GM06990 (cell line): Measurements from ENCODE around the gene FSTL4.

Experiments used
- DNase-seq: peaks from one replicate; pipeline ENCODE4 v3.0.0-alpha.2; 2011; ENCODE audit not compliant: insufficient read length; ENCODE audit errors: extremely low read depth
- H3K27me3 ChIP-seq: replicated peaks from 2 replicates; pipeline ENCODE4 v1.6.0; 2011; ENCODE audit warnings: low read length; ENCODE audit not compliant: control insufficient read depth, insufficient read depth
- H3K36me3 ChIP-seq: 2 replicates; pipeline ENCODE4 v1.5.1; 2011; ENCODE audit warnings: low read length; ENCODE audit not compliant: control insufficient read depth, insufficient read depth
- H3K4me3 ChIP-seq: replicated peaks from 2 replicates; pipeline ENCODE4 v1.5.1; 2011; ENCODE audit warnings: low read depth, mild to moderate bottlenecking, control low read depth, low read length
- TF ChIP-seq, protein P1 (sequence below): IDR thresholded peaks from 2 replicates; pipeline ENCODE4 v1.5.1; 2011; ENCODE audit warnings: low read length, control low read depth, mild to moderate bottlenecking, inconsistent platforms; ENCODE audit not compliant: insufficient read depth, poor library complexity, severe bottlenecking

FSTL4 gene

DNA sequence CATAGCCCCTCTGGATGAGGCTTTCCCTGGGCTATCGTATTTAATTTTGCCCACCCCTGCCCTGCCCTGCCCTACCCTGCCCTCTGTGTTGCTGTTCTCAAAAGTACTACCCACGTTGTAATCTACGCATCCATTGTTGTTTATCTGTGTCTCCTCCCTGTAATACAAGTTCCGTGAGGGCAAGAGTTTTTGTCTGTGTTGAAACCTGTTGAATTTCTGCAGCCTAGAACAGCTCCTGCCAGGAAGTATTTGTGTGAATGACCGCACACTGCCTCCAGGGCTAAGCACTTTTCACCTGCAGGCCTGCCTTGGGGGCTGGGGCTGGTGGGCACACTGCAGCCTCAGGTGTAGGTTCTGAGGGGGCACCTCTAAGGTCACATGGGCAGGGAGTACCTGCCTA is 315.7 kb downstream of the FSTL4 start:
- Histone ChIP-seq H3K4me3 (no peak overlapping the region), H3K36me3 (no peaks in the 10 kb centered on the region), H3K27me3 (peaks cover 3% of the 10 kb centered on the region)
- DNase-seq, result no peak
- TF ChIP-seq, protein P1, sequence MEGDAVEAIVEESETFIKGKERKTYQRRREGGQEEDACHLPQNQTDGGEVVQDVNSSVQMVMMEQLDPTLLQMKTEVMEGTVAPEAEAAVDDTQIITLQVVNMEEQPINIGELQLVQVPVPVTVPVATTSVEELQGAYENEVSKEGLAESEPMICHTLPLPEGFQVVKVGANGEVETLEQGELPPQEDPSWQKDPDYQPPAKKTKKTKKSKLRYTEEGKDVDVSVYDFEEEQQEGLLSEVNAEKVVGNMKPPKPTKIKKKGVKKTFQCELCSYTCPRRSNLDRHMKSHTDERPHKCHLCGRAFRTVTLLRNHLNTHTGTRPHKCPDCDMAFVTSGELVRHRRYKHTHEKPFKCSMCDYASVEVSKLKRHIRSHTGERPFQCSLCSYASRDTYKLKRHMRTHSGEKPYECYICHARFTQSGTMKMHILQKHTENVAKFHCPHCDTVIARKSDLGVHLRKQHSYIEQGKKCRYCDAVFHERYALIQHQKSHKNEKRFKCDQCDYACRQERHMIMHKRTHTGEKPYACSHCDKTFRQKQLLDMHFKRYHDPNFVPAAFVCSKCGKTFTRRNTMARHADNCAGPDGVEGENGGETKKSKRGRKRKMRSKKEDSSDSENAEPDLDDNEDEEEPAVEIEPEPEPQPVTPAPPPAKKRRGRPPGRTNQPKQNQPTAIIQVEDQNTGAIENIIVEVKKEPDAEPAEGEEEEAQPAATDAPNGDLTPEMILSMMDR, result no peak

DNA sequence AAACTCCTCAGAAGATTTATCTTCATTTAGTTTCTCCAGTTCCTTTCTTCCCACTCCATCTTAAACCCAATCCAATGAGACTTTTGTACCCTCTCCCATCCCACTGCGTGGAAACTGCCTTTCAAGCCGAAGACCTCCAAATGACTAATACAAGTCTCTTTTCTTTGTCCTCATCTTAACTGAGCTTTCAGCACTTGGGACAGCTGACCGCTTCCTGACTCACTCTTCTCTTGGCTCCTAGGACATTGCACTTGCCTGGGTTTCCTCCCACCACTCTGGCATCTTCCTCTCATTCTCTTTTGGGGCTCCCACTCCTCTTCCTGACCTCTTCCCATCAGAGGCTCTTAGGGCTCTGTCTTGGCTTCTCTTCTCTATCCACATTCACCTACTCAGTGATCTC is 316.8 kb downstream of the FSTL4 start:
- DNase-seq, result no peak
- Histone ChIP-seq H3K36me3 (no peaks in the 10 kb centered on the region), H3K27me3 (peaks cover 3% of the 10 kb centered on the region), H3K4me3 (no peak overlapping the region)
- TF ChIP-seq, protein P1, result no peak

DNA sequence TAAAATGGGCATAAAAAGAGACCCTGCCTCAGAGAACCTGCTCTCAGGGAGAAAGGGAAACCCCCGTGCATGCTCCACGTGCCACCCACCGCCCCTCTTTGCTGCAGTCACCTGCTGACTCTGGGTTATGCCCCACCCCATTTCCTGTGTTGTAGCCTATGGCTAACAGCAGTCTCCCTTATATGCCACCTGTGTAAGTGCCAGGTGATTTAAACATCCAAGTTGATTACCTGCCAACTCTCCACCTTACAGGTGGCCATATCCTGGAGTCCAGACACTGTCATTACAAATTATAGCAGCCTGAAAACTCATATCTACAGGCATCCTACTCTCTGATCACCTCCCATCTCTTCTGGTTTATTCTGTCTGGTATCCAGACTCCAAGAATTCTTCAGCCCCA is 318.0 kb downstream of the FSTL4 start:
- H3K4me3 ChIP-seq, result no peak overlapping the region
- TF ChIP-seq, protein P1, result no peak
- H3K27me3 ChIP-seq, result peaks cover 3% of the 10 kb centered on the region
- no peaks in the 10 kb centered on the region for H3K36me3 ChIP-seq
- no peak for DNase-seq

DNA sequence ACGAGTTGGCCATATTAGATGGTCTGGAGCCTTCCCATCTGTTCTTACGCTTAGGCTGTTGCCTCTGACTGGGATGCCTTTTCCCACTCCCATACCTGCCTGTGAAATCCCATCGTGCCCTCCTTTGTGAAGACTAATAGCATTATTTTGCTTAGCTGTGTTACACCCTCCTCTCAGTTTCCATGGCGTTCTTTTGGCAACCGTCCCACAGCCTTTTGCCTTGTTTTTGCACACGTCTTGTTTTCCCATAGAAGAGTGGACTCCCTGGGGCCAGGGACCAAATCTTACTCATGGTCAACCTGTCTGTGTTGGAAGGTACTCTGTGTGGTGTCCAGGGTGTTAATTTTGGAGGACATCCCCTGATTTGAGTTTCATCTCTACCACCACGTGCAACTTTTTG is 318.4 kb downstream of the FSTL4 start:
- no peaks in the 10 kb centered on the region for H3K36me3 ChIP-seq
- TF ChIP-seq, protein P1, result no peak
- peaks cover 3% of the 10 kb centered on the region for H3K27me3 ChIP-seq
- H3K4me3 ChIP-seq, result no peak overlapping the region
- DNase-seq, result no peak

DNA sequence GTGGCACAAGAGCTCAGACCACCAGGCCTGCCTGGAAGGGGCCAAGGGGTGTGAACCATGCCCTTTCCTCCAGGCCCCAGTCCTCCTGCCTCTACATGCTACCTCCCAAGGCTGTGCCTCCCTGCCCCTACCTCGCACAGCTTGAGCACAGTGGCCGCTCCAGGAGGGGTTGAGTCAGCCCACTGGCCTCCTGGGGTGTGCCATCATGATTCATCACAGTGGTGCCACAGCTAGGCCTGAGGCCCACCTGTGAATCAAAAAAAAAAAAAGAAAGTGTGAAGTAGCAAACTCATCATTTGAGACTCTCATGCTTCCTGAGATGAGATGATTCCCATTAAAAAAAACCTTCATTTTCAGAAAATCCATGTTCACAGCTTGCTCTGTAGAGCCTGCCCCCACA is 320.0 kb downstream of the FSTL4 start:
- Histone ChIP-seq H3K4me3 (no peak overlapping the region), H3K36me3 (no peaks in the 10 kb centered on the region), H3K27me3 (peaks cover 3% of the 10 kb centered on the region)
- TF ChIP-seq, protein P1, result no peak
- no peak for DNase-seq

DNA sequence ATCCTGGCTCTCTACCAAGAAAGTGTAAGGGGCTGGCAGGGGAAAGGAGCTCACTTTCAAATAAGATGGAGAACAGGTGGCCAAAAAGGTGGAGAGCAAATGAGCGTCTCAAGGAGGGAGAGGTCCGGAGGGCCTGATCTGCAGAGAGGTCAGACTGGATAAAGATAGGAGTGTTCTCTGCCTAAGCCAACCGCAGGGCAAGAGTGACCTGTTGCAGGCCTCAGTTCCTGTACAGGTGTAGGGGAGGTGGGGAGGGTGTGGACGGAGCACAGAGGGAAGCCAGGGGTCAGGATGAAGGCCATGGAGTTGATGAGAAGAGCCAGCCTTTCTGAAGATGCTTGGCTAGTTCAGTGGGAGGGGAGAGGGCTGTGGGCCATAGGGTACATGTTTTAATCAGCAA is 320.8 kb downstream of the FSTL4 start:
- TF ChIP-seq, protein P1, result no peak
- no peak for DNase-seq
- Histone ChIP-seq H3K27me3 (peaks cover 3% of the 10 kb centered on the region), H3K4me3 (no peak overlapping the region), H3K36me3 (no peaks in the 10 kb centered on the region)
